ENCODE measurements around the gene DEXI. TPM values are rescaled to one million over a fixed set of nuclear protein-coding genes. Genes with fewer than 3 reads are reported as not detected.
A peak's percentile ranks its signal among the peaks of the same experiment; 100 is the strongest.

The DEXI gene
- total and polyA plus RNA-seq, 7 donors, result 71.9 to 122 (median 95.1) TPM

- Histone ChIP-seq H3K9me3 (no peaks in the 10 kb centered on the region), H3K4me3 (no peak overlapping the region), H3K36me3 (ENCODE audit: insufficient read depth in 1 of 2, low read depth in 1 of 2) (peaks cover 0 to 12% of the 10 kb centered on the region in 2 donors), H3K4me1 (peaks cover 47% of the 10 kb centered on the region), H3K27me3 (ENCODE audit: insufficient read depth in 3 of 3, low read length in 2 of 3) (no peaks in the 10 kb centered on the region), H3K27ac (peak overlapping the region; percentile 91)
- TF ChIP-seq CTCF (IDR thresholded peaks at IDR 0.05), result no peak
- DNase-seq, result peak; percentile 48 to 83
- WGBS, 3 donors, result 26 to 39% (median 31%) methylated on average over 15 of the region's 15 CpGs
- peak; percentile 72 to 79 (median 74) for ATAC-seq
- intact Hi-C loops (cut with DNase I), result loop anchor here in 1 of 2 donors (5.0 kb wide), 2 partner anchors 344 to 389 kb away; no protein-coding TSS in a partner anchor
Measured at GRCh38 chr16:10920726-10921427, 21.4 kb downstream of the DEXI start.

GRCh38 chr16:10919003-10919351, 23.3 kb downstream of the DEXI start:
- ATAC-seq (no peak), DNase-seq (no peak)
- no peak for TF ChIP-seq CTCF (IDR thresholded peaks at IDR 0.05)
- intact Hi-C loops (cut with DNase I), result loop anchor here (2.0 to 10.0 kb wide), 7 partner anchors 32 to 662 kb away; partner anchors contain the start of gene NUBP1 (in 1 of the 2)
- Histone ChIP-seq H3K27ac (peak overlapping the region; percentile 91), H3K9me3 (no peaks in the 10 kb centered on the region), H3K4me3 (no peak overlapping the region), H3K27me3 (ENCODE audit: insufficient read depth in 3 of 3, low read length in 2 of 3) (no peaks in the 10 kb centered on the region), H3K4me1 (peaks cover 40% of the 10 kb centered on the region), H3K36me3 (ENCODE audit: insufficient read depth in 1 of 2, low read depth in 1 of 2) (no peaks in the 10 kb centered on the region)
- whole genome bisulfite sequencing, 3 donors, result 48 to 53% (median 50%) methylated on average over 7 of the region's 7 CpGs

- H3K36me3 ChIP-seq (ENCODE audit: insufficient read depth in 1 of 2, low read depth in 1 of 2), result no peaks in the 10 kb centered on the region
- DNase-seq (peak; percentile 90 to 94), ATAC-seq (peak; percentile 54 to 66 (median 60))
- H3K4me1 ChIP-seq, result peaks cover 35% of the 10 kb centered on the region
- H3K4me3 ChIP-seq, result peak overlapping the region; percentile 9
- no peaks in the 10 kb centered on the region for H3K27me3 ChIP-seq (ENCODE audit: insufficient read depth in 3 of 3, low read length in 2 of 3)
- intact Hi-C loops (cut with DNase I), result loop anchor here (2.0 to 10.0 kb wide), 7 partner anchors 32 to 661 kb away; partner anchors contain the start of gene NUBP1 (in 1 of the 2)
- WGBS, 3 donors, result 44 to 49% (median 47%) methylated on average over 21 of the region's 21 CpGs
- no peaks in the 10 kb centered on the region for H3K9me3 ChIP-seq
- peak; percentile 98 for TF ChIP-seq CTCF (IDR thresholded peaks at IDR 0.05)
- H3K27ac ChIP-seq, result peak overlapping the region; percentile 91
Measured at GRCh38 chr16:10918294-10919002, 23.8 kb downstream of the DEXI start.

GRCh38 chr16:10916534-10916933, 25.7 kb downstream of the DEXI start:
- ATAC-seq, result no peak
- peaks cover 15% of the 10 kb centered on the region for H3K4me1 ChIP-seq
- H3K9me3 ChIP-seq, result no peaks in the 10 kb centered on the region
- DNase-seq, result no peak
- no peak overlapping the region for H3K27ac ChIP-seq
- no peak for TF ChIP-seq CTCF (IDR thresholded peaks at IDR 0.05)
- H3K4me3 ChIP-seq, result no peak overlapping the region
- intact Hi-C loops (cut with DNase I), result loop anchor here (5.0 to 10.0 kb wide), 4 partner anchors 82 to 659 kb away; partner anchors contain the start of gene NUBP1 (in 1 of the 2)
- no peaks in the 10 kb centered on the region for H3K36me3 ChIP-seq (ENCODE audit: insufficient read depth in 1 of 2, low read depth in 1 of 2)
- WGBS, 3 donors, result 63 to 66% (median 64%) methylated on average over 3 of the region's 3 CpGs
- H3K27me3 ChIP-seq (ENCODE audit: insufficient read depth in 3 of 3, low read length in 2 of 3), result no peaks in the 10 kb centered on the region

Measured in psoas muscle (tissue), 8 donors.